ENCODE measurements around the gene TIAM2.

The TIAM2 gene

DNA sequence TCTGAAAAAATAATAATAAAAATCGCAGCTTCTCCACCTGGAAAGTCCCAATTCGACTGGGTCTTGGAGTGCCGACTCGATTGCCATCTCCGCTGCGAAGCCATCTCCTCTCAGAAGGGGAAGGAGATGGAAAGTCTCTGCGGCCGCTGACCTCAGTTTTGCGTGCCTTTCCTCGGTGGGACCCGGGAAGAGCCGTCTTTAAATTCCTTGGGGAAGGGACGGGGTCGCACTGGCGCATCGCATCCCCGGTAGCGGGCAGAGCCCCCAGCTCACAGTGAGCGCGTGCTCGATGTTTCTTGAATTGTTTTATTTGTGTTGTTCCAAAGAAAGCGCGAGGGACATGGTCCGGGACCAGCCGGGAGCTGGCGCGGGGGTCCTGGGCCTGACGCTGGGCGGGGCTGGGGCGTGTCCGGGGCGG is 270 bp upstream of the TIAM2 start:
- no peaks in the 10 kb centered on the region for H3K79me2 ChIP-seq (ENCODE audit: low read length)
- no peak overlapping the region for H3K4me3 ChIP-seq (ENCODE audit: low read length)
- no peak overlapping the region for H2AFZ ChIP-seq (ENCODE audit: low read length)
- no peak overlapping the region for H3K4me2 ChIP-seq (ENCODE audit: low read depth, low read length)
- no peaks in the 10 kb centered on the region for H3K9me3 ChIP-seq (replicated peaks; ENCODE audit: insufficient read depth, low read length)
- no peaks in the 10 kb centered on the region for H3K27me3 ChIP-seq (replicated peaks; ENCODE audit: insufficient read depth, low read length)
- DNase-seq, result no peak
- no peaks in the 10 kb centered on the region for H4K20me1 ChIP-seq (ENCODE audit: insufficient read depth, low read length)
- no peak overlapping the region for H3K9ac ChIP-seq (ENCODE audit: low read length)
- no peaks in the 10 kb centered on the region for H3K4me1 ChIP-seq (ENCODE audit: low read length)
- TF ChIP-seq EZH2phosphoT487 (IDR thresholded peaks at IDR 0.05; ENCODE audit: low read length), result no peak
- TF ChIP-seq, protein P1, sequence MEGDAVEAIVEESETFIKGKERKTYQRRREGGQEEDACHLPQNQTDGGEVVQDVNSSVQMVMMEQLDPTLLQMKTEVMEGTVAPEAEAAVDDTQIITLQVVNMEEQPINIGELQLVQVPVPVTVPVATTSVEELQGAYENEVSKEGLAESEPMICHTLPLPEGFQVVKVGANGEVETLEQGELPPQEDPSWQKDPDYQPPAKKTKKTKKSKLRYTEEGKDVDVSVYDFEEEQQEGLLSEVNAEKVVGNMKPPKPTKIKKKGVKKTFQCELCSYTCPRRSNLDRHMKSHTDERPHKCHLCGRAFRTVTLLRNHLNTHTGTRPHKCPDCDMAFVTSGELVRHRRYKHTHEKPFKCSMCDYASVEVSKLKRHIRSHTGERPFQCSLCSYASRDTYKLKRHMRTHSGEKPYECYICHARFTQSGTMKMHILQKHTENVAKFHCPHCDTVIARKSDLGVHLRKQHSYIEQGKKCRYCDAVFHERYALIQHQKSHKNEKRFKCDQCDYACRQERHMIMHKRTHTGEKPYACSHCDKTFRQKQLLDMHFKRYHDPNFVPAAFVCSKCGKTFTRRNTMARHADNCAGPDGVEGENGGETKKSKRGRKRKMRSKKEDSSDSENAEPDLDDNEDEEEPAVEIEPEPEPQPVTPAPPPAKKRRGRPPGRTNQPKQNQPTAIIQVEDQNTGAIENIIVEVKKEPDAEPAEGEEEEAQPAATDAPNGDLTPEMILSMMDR (IDR thresholded peaks at IDR 0.05; ENCODE audit: low read length), result no peak
- H3K27ac ChIP-seq (ENCODE audit: low read length), result no peak overlapping the region
- no peaks in the 10 kb centered on the region for H3K9me2 ChIP-seq (replicated peaks; ENCODE audit: insufficient read depth, low read length)
- H3K36me3 ChIP-seq (replicated peaks; ENCODE audit: insufficient read depth, low read length), result no peaks in the 10 kb centered on the region
- no peaks in the 10 kb centered on the region for H3F3A ChIP-seq (ENCODE audit: insufficient read depth, low read length)

DNA sequence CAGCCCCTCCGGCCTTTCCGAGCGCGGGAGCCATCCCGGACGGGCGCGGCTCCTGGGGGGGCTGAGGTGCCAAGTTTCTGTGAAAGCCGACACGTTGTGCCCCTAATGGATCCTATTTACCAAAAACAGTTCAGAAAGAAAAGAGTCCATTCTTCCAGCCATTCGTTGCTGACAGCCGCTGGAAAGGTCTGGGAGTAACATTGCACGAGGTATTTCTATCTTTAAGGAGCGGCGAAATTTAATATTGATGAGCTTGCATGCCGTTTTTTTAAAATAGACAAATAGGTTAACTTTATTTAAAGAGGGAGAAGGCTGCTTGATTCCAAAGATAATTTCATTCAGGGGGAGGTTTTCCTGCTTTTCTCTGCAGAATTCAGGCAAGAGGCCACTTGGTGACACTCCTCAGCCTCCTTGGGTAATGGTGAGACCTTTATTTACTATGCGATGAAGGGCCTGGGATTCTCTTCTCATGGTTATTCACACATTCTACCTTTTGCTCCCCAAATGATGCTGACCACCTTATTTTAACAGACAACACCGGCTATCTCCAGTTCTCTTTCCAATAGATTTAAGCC is 988 bp downstream of the TIAM2 start:
- H3K9ac ChIP-seq (ENCODE audit: low read length), result no peak overlapping the region
- no peaks in the 10 kb centered on the region for H3F3A ChIP-seq (ENCODE audit: insufficient read depth, low read length)
- TF ChIP-seq EZH2 (optimal IDR thresholded peaks at IDR 0.05; ENCODE audit: low read depth, low read length), result no peak
- TF ChIP-seq, protein P1 (IDR thresholded peaks at IDR 0.05; ENCODE audit: low read length), result no peak
- no peak for TF ChIP-seq EZH2phosphoT487 (IDR thresholded peaks at IDR 0.05; ENCODE audit: low read length)
- no peak overlapping the region for H3K4me3 ChIP-seq (ENCODE audit: low read length)
- no peaks in the 10 kb centered on the region for H3K27me3 ChIP-seq (replicated peaks; ENCODE audit: insufficient read depth, low read length)
- H3K4me2 ChIP-seq (ENCODE audit: low read depth, low read length), result no peak overlapping the region
- H3K9me3 ChIP-seq (replicated peaks; ENCODE audit: insufficient read depth, low read length), result no peaks in the 10 kb centered on the region
- no peaks in the 10 kb centered on the region for H3K36me3 ChIP-seq (replicated peaks; ENCODE audit: insufficient read depth, low read length)
- no peak overlapping the region for H2AFZ ChIP-seq (ENCODE audit: low read length)
- no peak for DNase-seq
- no peaks in the 10 kb centered on the region for H3K4me1 ChIP-seq (ENCODE audit: low read length)
- no peak overlapping the region for H3K27ac ChIP-seq (ENCODE audit: low read length)
- H4K20me1 ChIP-seq (ENCODE audit: insufficient read depth, low read length), result no peaks in the 10 kb centered on the region
- no peaks in the 10 kb centered on the region for H3K9me2 ChIP-seq (replicated peaks; ENCODE audit: insufficient read depth, low read length)
- no peaks in the 10 kb centered on the region for H3K79me2 ChIP-seq (ENCODE audit: low read length)

DNA sequence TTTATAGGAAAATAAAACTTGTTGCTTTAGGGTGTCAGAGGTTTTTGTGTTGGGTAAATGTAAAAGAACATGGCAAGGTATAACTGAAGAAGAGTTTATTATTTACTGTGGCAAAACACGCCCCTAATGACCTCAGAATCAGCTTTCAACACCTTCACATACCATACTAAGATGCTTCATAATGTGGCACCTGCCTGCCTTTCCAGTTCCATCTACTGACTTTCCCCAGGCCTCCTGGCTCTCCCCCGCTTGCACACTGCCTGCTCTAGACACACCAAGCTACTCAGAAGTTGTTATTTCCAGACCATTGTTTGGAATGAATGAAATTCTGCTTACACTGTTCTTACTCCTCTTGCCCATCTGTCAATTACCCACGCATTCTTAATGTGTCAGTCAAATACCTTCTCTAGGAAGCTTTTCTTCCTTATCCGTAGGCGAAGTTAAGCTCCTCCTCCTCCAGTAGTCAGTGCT is 1.8 kb downstream of the TIAM2 start:
- no peak for TF ChIP-seq EZH2phosphoT487 (IDR thresholded peaks at IDR 0.05; ENCODE audit: low read length)
- TF ChIP-seq EZH2 (optimal IDR thresholded peaks at IDR 0.05; ENCODE audit: low read depth, low read length), result no peak
- TF ChIP-seq, protein P1 (IDR thresholded peaks at IDR 0.05; ENCODE audit: low read length), result no peak
- Histone ChIP-seq H2AFZ (ENCODE audit: low read length) (no peak overlapping the region), H3K9me3 (replicated peaks; ENCODE audit: insufficient read depth, low read length) (no peaks in the 10 kb centered on the region), H3K4me3 (ENCODE audit: low read length) (no peak overlapping the region), H3K36me3 (replicated peaks; ENCODE audit: insufficient read depth, low read length) (no peaks in the 10 kb centered on the region), H4K20me1 (ENCODE audit: insufficient read depth, low read length) (no peaks in the 10 kb centered on the region), H3K4me2 (ENCODE audit: low read depth, low read length) (no peak overlapping the region), H3K9me2 (replicated peaks; ENCODE audit: insufficient read depth, low read length) (no peaks in the 10 kb centered on the region), H3K79me2 (ENCODE audit: low read length) (no peaks in the 10 kb centered on the region), H3K27ac (ENCODE audit: low read length) (no peak overlapping the region), H3K4me1 (ENCODE audit: low read length) (no peaks in the 10 kb centered on the region), H3K27me3 (replicated peaks; ENCODE audit: insufficient read depth, low read length) (no peaks in the 10 kb centered on the region), H3F3A (ENCODE audit: insufficient read depth, low read length) (no peaks in the 10 kb centered on the region), H3K9ac (ENCODE audit: low read length) (no peak overlapping the region)
- DNase-seq, result no peak

All from MM.1S (cell line).